ENCODE data around the gene NPIPA8.
"Not testable (repeated sequence)": the region's sequence is repeated elsewhere in the genome, so short reads cannot be mapped to it uniquely, and the experiment has no call there.

Gene NPIPA8

DNA sequence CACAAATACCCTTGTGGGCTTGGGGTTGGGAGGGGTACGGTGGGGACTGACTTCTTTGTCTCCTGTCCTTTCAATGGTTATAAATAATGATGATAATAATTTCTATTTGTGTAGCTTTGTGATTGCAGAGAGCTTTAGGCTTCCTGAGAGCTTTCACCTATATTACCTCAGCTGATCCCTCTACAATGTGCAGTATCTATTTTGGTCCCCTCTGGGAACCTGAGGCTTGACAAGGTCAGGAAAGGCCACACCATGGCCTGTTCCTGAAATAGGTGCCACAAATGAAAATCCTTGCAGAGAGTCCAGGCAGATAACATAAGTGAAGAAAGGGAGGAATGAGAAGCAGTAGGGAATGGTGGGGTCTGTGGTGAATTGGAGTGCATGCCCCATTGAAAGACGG lies 45.6 kb downstream of the NPIPA8 start:
- not testable (repeated sequence) for DNase-seq (ENCODE audit: low read depth); H3K4me3 ChIP-seq (ENCODE audit: low read depth, low read length)

DNA sequence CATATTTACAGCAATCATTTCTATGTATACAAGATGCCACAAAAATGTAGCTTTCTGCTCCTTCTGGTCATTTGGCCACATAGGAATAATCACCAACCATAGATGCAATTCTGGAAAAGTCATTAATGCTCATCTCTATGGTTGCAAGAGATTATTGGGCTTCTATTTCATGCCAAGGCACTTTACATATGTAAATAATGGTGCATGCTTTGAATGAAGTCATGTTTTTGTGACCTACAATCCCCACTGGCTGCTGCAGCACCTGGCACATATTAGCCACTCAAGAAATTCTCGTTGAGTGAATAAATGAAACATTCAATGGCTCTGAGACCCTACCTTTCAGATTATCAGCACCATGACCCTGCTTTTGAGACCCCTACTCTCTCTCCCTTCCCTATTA lies 50.2 kb downstream of the NPIPA8 start:
- DNase-seq (ENCODE audit: low read depth); H3K4me3 ChIP-seq (ENCODE audit: low read depth, low read length): not testable (repeated sequence)

DNA sequence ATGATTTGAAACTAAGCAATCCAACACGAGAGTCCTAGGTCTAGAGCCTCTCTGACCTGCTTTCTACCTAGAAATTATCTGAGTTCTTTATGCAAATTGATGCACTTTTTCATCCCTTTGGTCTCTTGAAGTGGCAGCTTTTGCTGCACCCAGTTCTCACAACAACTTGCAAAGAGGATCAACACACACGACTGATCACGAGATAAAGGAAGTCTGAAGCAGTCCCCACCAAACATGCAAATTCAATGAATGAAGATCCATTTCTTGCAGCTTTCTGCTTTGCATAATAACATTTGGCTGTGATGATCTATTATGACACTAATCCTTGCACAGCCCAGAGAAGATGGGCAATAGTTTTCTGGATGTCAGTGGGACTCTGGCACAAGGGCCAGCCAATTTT lies 56.2 kb downstream of the NPIPA8 start:
- not testable (repeated sequence) for DNase-seq (ENCODE audit: low read depth); H3K4me3 ChIP-seq (ENCODE audit: low read depth, low read length)

DNA sequence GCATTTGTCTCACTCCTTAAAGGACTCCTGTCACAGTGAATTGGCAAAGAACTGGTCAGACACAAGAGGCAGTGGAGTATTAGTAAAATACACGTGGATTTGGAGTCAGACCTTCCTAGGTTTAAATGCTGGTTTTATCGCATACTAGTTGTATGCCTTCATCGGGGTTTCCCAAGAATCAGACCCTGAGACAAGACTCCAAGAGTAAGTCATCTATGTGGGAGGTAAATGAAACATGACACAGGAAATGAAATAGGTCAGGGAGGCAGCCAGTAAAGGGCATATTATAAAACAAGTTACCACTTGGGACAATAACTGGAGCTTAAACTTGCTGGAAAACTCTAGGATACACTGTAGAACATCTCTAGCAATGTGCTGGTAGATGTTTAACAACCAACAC lies 59.8 kb downstream of the NPIPA8 start:
- H3K4me3 ChIP-seq (ENCODE audit: low read depth, low read length); DNase-seq (ENCODE audit: low read depth): not testable (repeated sequence)

DNA sequence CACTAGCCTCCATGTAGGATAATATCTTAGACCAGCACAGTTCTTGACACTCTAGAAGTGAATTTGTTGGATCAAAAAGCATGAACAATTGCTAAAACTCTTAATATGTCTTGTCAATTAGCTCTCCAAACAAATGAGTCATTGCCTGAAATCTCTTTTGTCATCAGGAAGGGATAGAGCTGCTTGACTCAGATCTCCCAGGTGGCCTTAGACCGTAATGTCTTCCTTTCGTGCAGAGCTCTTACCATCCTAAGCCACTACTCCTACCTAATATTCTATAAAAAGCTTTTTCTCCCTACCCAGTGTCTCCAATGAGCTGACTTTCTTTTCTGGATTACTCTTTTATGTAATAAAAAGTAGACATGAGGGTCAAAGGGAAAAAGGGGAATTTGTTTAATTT lies 66.4 kb downstream of the NPIPA8 start:
- DNase-seq (ENCODE audit: low read depth) = not testable (repeated sequence)

More for the DNA sequence above, 66.4 kb downstream of the NPIPA8 start:
- not testable (repeated sequence) for H3K4me3 ChIP-seq (ENCODE audit: low read depth, low read length)

Data from GM12864 (cell line).